Fibroblast of lung (primary cell): Measurements from ENCODE around the gene PAFAH1B1. TPM values are rescaled to one million over a fixed set of nuclear protein-coding genes. Genes with fewer than 3 reads are reported as not detected.

Source experiments
- DNase-seq, 2 donors: peaks; one replicate each; pipeline versions ENCODE4 v3.0.0 to v3.0.0-alpha.2; 2010; ENCODE audit warnings: low read depth in 2 of 2
- H2AFZ ChIP-seq: 2 replicates; pipeline ENCODE4 v1.5.1; 2012; ENCODE audit warnings: low read length, control low read depth, inconsistent platforms
- H3K27ac ChIP-seq: 2 replicates; pipeline ENCODE4 v1.5.1; 2011; ENCODE audit warnings: low read length, control low read depth; ENCODE audit not compliant: insufficient read depth
- H3K27me3 ChIP-seq: 2 replicates; pipeline ENCODE4 v1.5.1; 2011; ENCODE audit warnings: mild to moderate bottlenecking, low read length; ENCODE audit not compliant: control insufficient read depth, insufficient read depth
- H3K36me3 ChIP-seq: 2 replicates; pipeline ENCODE4 v1.5.1; 2011; ENCODE audit warnings: low read length; ENCODE audit not compliant: control insufficient read depth, insufficient read depth
- H3K4me1 ChIP-seq: 2 replicates; pipeline ENCODE4 v1.5.1; 2011; ENCODE audit warnings: low read length; ENCODE audit not compliant: control insufficient read depth, insufficient read depth; ENCODE audit errors: extremely low read depth
- H3K4me2 ChIP-seq: 2 replicates; pipeline ENCODE4 v1.5.1; 2011; ENCODE audit warnings: low read length, control low read depth; ENCODE audit not compliant: insufficient read depth; ENCODE audit errors: extremely low read depth
- H3K4me3 ChIP-seq, 4 experiments: fragments of 200-600 bp in 1 of 4; sonication (generic) in 1 of 4; replicated peaks in 1 of 4; 2 replicates each; pipeline ENCODE4 v1.5.1; 2011 to 2016; ENCODE audit warnings: low read length in 4 of 4, low read depth in 3 of 4, mild to moderate bottlenecking in 3 of 4, control low read depth in 2 of 4, inconsistent platforms in 1 of 4, mixed read lengths in 1 of 4; ENCODE audit not compliant: insufficient read depth in 1 of 4; ENCODE audit errors: control extremely low read depth in 1 of 4
- H3K79me2 ChIP-seq: 2 replicates; pipeline ENCODE4 v1.5.1; 2012; ENCODE audit warnings: mild to moderate bottlenecking, low read length, inconsistent platforms; ENCODE audit not compliant: control insufficient read depth, insufficient read depth
- H3K9ac ChIP-seq: 2 replicates; pipeline ENCODE4 v1.5.1; 2011; ENCODE audit warnings: mild to moderate bottlenecking, low read length, control low read depth; ENCODE audit not compliant: insufficient read depth
- H3K9me3 ChIP-seq: 2 replicates; pipeline ENCODE4 v1.5.1; 2012; ENCODE audit warnings: low read depth, low read length; ENCODE audit not compliant: control insufficient read depth, insufficient read depth
- H4K20me1 ChIP-seq: 2 replicates; pipeline ENCODE4 v1.5.1; 2011; ENCODE audit warnings: low read length; ENCODE audit not compliant: control insufficient read depth, insufficient read depth; ENCODE audit errors: extremely low read depth
- EZH2 ChIP-seq: IDR thresholded peaks from 2 replicates; pipeline ENCODE4 v1.5.1; 2012; ENCODE audit warnings: low read length, control low read depth, mild to moderate bottlenecking; ENCODE audit errors: missing control alignments
- polyA plus RNA-seq, 2 donors: library from polyadenylated mRNA; depleted of rRNA in 1 of 2; stranded (reverse) in 1 of 2; unstranded in 1 of 2; fragments of >200 nt; gene quantifications; 2 replicates each; pipeline ENCODE4 v1.2.1, GENCODE V29; 2011 to 2012; ENCODE audit warnings: missing spikeins in 1 of 2
- total RNA-seq: library from RNA; depleted of rRNA; stranded (reverse); fragments of >200 nt; gene quantifications from 2 replicates; pipeline ENCODE4 v1.2.1, GENCODE V29; 2014
- TF ChIP-seq, protein P1 (sequence below), 2 donors: IDR thresholded peaks in 1 of 2; conservative IDR thresholded peaks in 1 of 2; 1 replicate in 1 of 2; 2 replicates in 1 of 2; pipeline ENCODE4 v1.5.1; 2011 to 2012; ENCODE audit warnings: low read length in 2 of 2, control low read depth in 1 of 2, inconsistent platforms in 1 of 2, low read depth in 1 of 2, mild to moderate bottlenecking in 1 of 2

Gene PAFAH1B1
- total and polyA plus RNA-seq, 2 donors (not counting 1 experiment from before 2014, with no cell fraction given), result 107 to 108 TPM

DNA sequence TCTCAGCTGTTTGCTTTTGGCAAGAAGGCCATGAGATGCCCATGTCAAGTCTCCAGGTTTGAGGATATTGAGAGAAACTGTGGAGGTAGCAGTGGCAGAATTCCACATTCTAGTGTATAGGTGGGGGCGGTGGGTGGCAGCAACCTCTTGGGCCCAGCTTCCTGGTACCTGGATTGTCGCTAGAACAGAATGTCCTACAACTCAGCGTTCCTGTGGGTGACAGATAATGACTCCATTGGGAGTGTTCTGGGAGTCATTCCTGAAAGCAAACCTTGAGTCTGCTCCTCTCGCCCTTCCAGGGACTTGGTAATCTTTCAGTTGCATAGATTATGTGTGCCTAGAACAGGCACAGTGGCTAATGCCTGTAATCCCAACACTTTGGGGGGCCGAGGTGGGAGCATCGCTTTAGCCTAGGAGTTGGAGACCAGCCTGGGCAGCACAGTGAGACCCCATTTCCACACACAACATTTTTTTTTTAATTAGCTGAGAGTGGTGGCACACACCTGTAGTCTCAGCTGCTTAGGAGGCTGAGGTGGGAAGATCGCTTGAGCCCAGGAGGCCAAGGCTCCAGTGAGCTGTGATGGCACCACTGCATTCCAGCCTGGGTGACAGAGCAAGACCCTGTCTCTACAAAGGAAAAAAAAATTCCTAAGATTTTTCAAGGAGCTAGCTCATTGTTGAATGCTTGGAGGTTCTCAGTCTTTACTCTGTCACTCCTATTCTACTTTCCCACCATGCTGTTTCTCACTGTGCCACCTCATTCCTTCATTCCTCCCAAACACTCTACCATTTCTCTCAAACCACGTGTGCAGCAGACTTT is 43.9 kb upstream of the PAFAH1B1 start:
- Histone ChIP-seq H3K36me3 (no peaks in the 10 kb centered on the region), H3K4me3 (no peak overlapping the region), H4K20me1 (no peaks in the 10 kb centered on the region), H3K27me3 (peaks cover 6% of the 10 kb centered on the region), H3K9me3 (no peaks in the 10 kb centered on the region), H3K79me2 (no peaks in the 10 kb centered on the region), H2AFZ (no peak overlapping the region), H3K9ac (no peak overlapping the region), H3K27ac (no peak overlapping the region), H3K4me1 (no peaks in the 10 kb centered on the region), H3K4me2 (no peak overlapping the region)
- TF ChIP-seq EZH2, result no peak
- TF ChIP-seq, protein P1, sequence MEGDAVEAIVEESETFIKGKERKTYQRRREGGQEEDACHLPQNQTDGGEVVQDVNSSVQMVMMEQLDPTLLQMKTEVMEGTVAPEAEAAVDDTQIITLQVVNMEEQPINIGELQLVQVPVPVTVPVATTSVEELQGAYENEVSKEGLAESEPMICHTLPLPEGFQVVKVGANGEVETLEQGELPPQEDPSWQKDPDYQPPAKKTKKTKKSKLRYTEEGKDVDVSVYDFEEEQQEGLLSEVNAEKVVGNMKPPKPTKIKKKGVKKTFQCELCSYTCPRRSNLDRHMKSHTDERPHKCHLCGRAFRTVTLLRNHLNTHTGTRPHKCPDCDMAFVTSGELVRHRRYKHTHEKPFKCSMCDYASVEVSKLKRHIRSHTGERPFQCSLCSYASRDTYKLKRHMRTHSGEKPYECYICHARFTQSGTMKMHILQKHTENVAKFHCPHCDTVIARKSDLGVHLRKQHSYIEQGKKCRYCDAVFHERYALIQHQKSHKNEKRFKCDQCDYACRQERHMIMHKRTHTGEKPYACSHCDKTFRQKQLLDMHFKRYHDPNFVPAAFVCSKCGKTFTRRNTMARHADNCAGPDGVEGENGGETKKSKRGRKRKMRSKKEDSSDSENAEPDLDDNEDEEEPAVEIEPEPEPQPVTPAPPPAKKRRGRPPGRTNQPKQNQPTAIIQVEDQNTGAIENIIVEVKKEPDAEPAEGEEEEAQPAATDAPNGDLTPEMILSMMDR (conservative IDR thresholded peaks at IDR 0.05 in 1 of 2, IDR thresholded peaks at IDR 0.05 in 1 of 2; ENCODE audit: low read depth in 1 of 2, low read length in 2 of 2), result no peak
- DNase-seq, result no peak

DNA sequence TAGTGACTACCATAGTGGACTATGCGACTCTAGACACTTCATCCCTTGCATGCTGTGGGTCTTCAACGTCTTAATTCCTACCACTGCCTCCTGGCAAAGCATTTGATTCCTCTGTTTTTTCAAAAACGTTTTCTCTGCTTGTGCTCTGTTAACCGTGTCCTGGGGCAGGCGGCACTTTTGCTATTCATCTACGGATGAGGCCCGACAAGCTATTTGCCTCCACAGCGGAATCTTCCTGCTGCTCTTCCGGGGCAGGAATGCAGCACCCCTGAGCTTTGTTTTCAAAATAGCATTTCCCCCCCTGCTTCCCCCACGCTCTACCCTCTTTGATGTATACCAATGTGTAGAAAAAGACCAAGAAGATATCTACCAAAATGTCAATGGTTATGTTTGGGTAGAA is 42.0 kb upstream of the PAFAH1B1 start:
- no peaks in the 10 kb centered on the region for H3K4me1 ChIP-seq
- DNase-seq, result no peak
- H3K36me3 ChIP-seq, result no peaks in the 10 kb centered on the region
- no peak overlapping the region for H3K4me3 ChIP-seq
- H3K9me3 ChIP-seq, result no peaks in the 10 kb centered on the region
- H3K4me2 ChIP-seq, result no peak overlapping the region
- H3K27ac ChIP-seq, result no peak overlapping the region
- peaks cover 6% of the 10 kb centered on the region for H3K27me3 ChIP-seq
- H4K20me1 ChIP-seq, result no peaks in the 10 kb centered on the region
- H3K79me2 ChIP-seq, result no peaks in the 10 kb centered on the region
- H3K9ac ChIP-seq, result no peak overlapping the region
- no peak for TF ChIP-seq EZH2
- TF ChIP-seq, protein P1 (conservative IDR thresholded peaks at IDR 0.05 in 1 of 2, IDR thresholded peaks at IDR 0.05 in 1 of 2; ENCODE audit: low read depth in 1 of 2, low read length in 2 of 2), result no peak
- no peak overlapping the region for H2AFZ ChIP-seq

DNA sequence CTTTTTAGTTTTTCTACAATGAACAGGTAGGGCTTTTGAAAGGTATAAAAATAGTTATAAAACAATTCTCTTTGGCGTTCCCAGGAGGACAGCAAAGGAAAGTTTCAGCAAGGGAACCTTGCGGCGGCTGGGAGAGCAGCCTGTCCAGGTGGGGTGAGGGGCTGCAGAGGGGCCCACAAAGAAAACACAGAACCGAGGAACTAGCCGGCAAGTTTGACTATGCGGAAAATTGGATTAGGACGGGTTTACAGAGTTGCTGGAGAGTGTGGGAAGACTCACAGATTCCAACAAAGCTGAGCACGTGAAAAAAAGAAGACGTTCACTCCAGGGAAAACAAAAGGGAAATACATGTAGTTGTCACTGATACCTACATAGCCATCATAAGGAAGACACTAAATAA is 41.5 kb upstream of the PAFAH1B1 start:
- H4K20me1 ChIP-seq, result no peaks in the 10 kb centered on the region
- H3K36me3 ChIP-seq, result no peaks in the 10 kb centered on the region
- no peaks in the 10 kb centered on the region for H3K4me1 ChIP-seq
- no peaks in the 10 kb centered on the region for H3K9me3 ChIP-seq
- no peak overlapping the region for H3K9ac ChIP-seq
- H3K4me2 ChIP-seq, result no peak overlapping the region
- no peaks in the 10 kb centered on the region for H3K79me2 ChIP-seq
- peak; percentile 9 for TF ChIP-seq EZH2
- TF ChIP-seq, protein P1 (conservative IDR thresholded peaks at IDR 0.05 in 1 of 2, IDR thresholded peaks at IDR 0.05 in 1 of 2; ENCODE audit: low read depth in 1 of 2, low read length in 2 of 2), result no peak
- H3K27ac ChIP-seq, result no peak overlapping the region
- no peak overlapping the region for H2AFZ ChIP-seq
- peaks cover 6% of the 10 kb centered on the region for H3K27me3 ChIP-seq
- H3K4me3 ChIP-seq, result no peak overlapping the region
- no peak for DNase-seq
